ENCODE data around the gene HTR4. TPM values are rescaled to one million over a fixed set of nuclear protein-coding genes. Genes with fewer than 3 reads are reported as not detected.

Gene HTR4
- total RNA-seq, 1 donor from 2014 or later: 0.43 TPM

DNA sequence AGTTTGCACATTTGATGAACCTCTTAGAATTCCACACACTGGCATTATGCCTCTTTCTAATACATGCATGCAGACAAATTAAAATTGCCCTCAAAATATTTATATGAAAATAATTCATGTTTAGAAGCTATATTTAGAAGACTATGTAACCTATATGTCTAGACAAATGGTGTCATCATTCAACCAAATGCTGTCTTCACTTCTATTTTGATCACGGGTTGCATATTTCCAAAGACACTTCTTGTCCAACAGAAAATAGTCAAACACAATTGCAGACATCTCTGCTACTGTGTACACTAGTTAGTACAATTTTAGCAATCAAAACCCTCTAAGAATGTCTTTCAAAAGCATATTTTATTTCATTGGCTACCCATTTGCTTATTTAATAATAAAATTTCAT is 156.6 kb downstream of the HTR4 start:
- DNase-seq (no peak), ATAC-seq (no peak)
- Histone ChIP-seq H3K4me3 (no peak overlapping the region), H3K27ac (no peak overlapping the region), H3K36me3 (no peaks in the 10 kb centered on the region), H3K27me3 (peaks cover 7% of the 10 kb centered on the region), H3K4me1 (no peaks in the 10 kb centered on the region), H3K9me3 (no peaks in the 10 kb centered on the region)
- intact Hi-C loops (cut with DNase I): no loop called here
- TF ChIP-seq, protein P1, sequence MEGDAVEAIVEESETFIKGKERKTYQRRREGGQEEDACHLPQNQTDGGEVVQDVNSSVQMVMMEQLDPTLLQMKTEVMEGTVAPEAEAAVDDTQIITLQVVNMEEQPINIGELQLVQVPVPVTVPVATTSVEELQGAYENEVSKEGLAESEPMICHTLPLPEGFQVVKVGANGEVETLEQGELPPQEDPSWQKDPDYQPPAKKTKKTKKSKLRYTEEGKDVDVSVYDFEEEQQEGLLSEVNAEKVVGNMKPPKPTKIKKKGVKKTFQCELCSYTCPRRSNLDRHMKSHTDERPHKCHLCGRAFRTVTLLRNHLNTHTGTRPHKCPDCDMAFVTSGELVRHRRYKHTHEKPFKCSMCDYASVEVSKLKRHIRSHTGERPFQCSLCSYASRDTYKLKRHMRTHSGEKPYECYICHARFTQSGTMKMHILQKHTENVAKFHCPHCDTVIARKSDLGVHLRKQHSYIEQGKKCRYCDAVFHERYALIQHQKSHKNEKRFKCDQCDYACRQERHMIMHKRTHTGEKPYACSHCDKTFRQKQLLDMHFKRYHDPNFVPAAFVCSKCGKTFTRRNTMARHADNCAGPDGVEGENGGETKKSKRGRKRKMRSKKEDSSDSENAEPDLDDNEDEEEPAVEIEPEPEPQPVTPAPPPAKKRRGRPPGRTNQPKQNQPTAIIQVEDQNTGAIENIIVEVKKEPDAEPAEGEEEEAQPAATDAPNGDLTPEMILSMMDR (IDR thresholded peaks at IDR 0.05): no peak

DNA sequence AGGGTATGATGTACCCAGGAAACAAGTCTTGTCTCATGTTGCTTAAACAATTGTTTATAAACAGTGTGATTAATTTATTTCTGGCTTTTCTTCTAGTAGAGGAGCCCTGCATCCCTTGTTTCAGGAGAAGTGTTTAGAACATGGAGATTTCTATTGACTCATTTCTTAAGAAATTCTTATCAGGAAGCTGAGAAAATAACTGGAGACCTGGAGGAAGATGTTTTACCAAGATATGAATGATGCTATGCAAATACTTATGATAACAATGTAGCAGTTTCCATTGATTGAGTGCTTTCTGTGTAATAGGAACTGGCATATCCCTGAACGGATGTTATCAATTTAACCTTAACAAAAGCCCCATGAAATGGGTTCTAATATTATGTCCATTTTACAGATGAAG is 162.0 kb downstream of the HTR4 start:
- Histone ChIP-seq H3K9me3 (no peaks in the 10 kb centered on the region), H3K36me3 (no peaks in the 10 kb centered on the region), H3K27me3 (peaks cover 13% of the 10 kb centered on the region), H3K4me3 (no peak overlapping the region), H3K27ac (no peak overlapping the region), H3K4me1 (no peaks in the 10 kb centered on the region)
- TF ChIP-seq, protein P1 (IDR thresholded peaks at IDR 0.05): no peak
- DNase-seq (no peak), ATAC-seq (no peak)
- intact Hi-C loops (cut with DNase I): no loop called here

DNA sequence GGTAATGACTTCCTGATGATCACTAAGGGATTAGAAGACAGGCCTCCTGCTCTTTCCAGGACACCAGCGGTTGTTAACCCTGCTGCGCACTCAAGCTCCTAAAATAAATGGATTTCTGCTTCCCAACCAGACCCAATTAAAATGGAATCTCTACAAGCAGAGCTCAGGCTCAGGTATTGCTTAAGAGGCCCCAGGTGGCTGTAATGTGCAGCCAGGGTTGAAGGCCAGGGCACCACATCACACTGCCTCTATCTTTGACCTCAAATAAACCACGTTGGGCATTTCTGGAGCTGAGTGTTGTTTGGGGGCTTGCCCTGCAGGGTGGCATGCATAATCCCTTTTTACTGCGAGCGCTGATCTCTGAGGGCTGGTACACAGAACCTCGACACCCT is 162.5 kb downstream of the HTR4 start:
- Histone ChIP-seq H3K4me1 (no peaks in the 10 kb centered on the region), H3K27ac (no peak overlapping the region), H3K36me3 (no peaks in the 10 kb centered on the region), H3K27me3 (peaks cover 13% of the 10 kb centered on the region), H3K9me3 (no peaks in the 10 kb centered on the region), H3K4me3 (no peak overlapping the region)
- TF ChIP-seq, protein P1 (IDR thresholded peaks at IDR 0.05): no peak
- no peak for ATAC-seq
- intact Hi-C loops (cut with DNase I): no loop called here
- DNase-seq: no peak

DNA sequence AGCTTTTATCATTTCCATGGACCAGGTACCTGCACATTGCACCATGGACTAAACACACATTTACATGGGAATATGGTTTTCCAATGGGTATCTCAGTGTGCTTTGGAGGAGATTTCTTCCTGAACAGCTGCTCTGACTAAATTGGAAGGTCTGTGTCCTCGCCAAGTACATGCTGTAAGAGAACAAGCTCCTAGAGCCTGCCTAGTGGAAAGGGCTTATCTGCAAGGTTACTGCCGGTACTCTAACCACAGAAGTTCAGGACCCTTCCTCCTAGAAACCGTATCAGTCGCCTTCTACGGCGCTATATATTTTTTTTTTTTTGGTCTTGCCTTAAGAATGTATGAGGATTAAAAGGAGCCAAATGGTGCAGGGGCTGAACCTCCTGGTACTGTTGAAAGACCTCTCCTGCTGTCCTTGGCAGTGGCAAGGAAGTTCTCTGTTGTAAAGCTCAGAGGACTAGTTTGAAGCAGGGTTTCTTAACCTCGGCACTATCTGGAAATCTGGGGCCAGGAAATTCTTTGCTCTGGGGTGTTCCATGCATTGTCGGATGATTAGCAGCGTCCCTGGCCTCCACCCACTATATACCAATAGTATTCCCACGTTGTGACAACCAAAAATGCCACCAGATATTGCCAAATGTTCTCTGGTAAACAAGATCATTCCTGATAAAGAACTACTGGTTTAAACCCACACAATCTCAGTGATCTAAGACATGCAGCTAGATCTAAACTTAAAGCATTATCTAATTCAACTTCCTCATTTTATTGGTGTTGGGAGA is 163.1 kb downstream of the HTR4 start:
- H3K4me1 ChIP-seq: no peaks in the 10 kb centered on the region
- no peak for DNase-seq
- no peaks in the 10 kb centered on the region for H3K9me3 ChIP-seq
- intact Hi-C loops (cut with DNase I): no loop called here
- TF ChIP-seq, protein P1 (IDR thresholded peaks at IDR 0.05): no peak
- no peak overlapping the region for H3K4me3 ChIP-seq
- H3K27me3 ChIP-seq: peaks cover 7% of the 10 kb centered on the region
- ATAC-seq: no peak
- H3K36me3 ChIP-seq: no peaks in the 10 kb centered on the region
- H3K27ac ChIP-seq: no peak overlapping the region

DNA sequence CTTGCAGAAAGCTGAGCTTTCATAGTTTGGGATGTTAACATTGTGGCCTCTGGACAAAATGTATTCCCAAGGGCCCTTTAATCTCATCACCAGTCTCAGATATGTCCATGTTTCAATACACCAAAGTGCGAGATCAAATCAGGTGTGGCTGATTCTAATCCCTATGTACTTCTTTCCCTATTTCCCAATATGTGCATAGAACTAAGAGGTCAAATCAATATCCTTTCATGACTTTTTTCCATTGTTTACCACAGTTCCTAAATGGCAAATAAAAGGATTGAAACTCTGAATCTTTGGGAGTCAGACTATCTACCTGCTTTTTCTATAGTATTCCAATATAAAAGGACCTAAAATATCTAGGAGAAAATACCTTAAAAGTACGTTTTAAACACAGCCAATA is 165.6 kb downstream of the HTR4 start:
- Histone ChIP-seq H3K36me3 (no peaks in the 10 kb centered on the region), H3K27me3 (peaks cover 18% of the 10 kb centered on the region), H3K27ac (no peak overlapping the region), H3K4me3 (no peak overlapping the region), H3K4me1 (no peaks in the 10 kb centered on the region), H3K9me3 (no peaks in the 10 kb centered on the region)
- ATAC-seq (no peak), DNase-seq (no peak)
- TF ChIP-seq, protein P1 (IDR thresholded peaks at IDR 0.05): no peak
- intact Hi-C loops (cut with DNase I): no loop called here

Measured in upper lobe of right lung (tissue), 1 donor.